ENCODE measurements around the gene SWT1. TPM values are rescaled to one million over a fixed set of nuclear protein-coding genes. Genes with fewer than 3 reads are reported as not detected.
A peak's percentile ranks its signal among the peaks of the same experiment; 100 is the strongest.

SWT1 gene
- total and polyA plus RNA-seq, 2 of the 13 experiments (the other 11 are each of a cell fraction or from before 2014, with no cell fraction given), result 1.7 to 2.5 TPM

GRCh38 chr1:185156854-185157598, at the start of gene SWT1, which contains the start of gene TRMT1L (continued):
- TF ChIP-seq SRSF9 (IDR thresholded peaks at IDR 0.05; ENCODE audit: borderline replicate concordance, insufficient read depth, low read depth, low read length, poor library complexity, severe bottlenecking) (no peak), GMEB2 (CRISPR knock-in tag; IDR thresholded peaks at IDR 0.05; ENCODE audit: low read depth) (peak; percentile 84), ZNF687 (CRISPR knock-in tag; IDR thresholded peaks at IDR 0.05) (peak; percentile 68), TFDP1 (CRISPR knock-in tag; IDR thresholded peaks at IDR 0.05; ENCODE audit: borderline replicate concordance) (no peak), SRSF4 (IDR thresholded peaks at IDR 0.05; ENCODE audit: low read depth, low read length, poor library complexity, severe bottlenecking) (no peak), ARNTL (CRISPR knock-in tag; IDR thresholded peaks at IDR 0.05) (peak; percentile 45; the same call in 1 of the 2 replicates), ZFP36 (IDR thresholded peaks at IDR 0.05; ENCODE audit: borderline replicate concordance, low read depth, low read length, partially characterized antibody) (no peak), HNF1B (CRISPR knock-in tag; IDR thresholded peaks at IDR 0.05) (peak; percentile 75), PBX2 (CRISPR knock-in tag; IDR thresholded peaks at IDR 0.05) (no peak), MYC (CRISPR knock-in tag; IDR thresholded peaks at IDR 0.05; ENCODE audit: borderline replicate concordance) (peak; percentile 30; the same call in 1 of the 2 replicates), EED (CRISPR knock-in tag; IDR thresholded peaks at IDR 0.05) (no peak), ZNF564 (CRISPR knock-in tag; IDR thresholded peaks at IDR 0.05) (no peak), ZNF777 (CRISPR knock-in tag; IDR thresholded peaks at IDR 0.05) (peak; percentile 47; the same call in 1 of the 2 replicates), FOXO4 (CRISPR knock-in tag; conservative IDR thresholded peaks at IDR 0.05) (no peak), DMAP1 (CRISPR knock-in tag; IDR thresholded peaks at IDR 0.05) (no peak; the same call in 1 of the 2 replicates), CREB1 (IDR thresholded peaks at IDR 0.05) (peak; percentile 71), CREB1 (CRISPR knock-in tag; IDR thresholded peaks at IDR 0.05) (peak; percentile 91)

Data from HepG2 (cell line).